NB4 (cell line): ENCODE data around the gene UTF1.
A peak's percentile ranks its signal among the peaks of the same experiment; 100 is the strongest.

Experiments
- DNase-seq: peaks from one replicate; pipeline ENCODE4 v3.0.0; 2010; ENCODE audit warnings: low read depth
- H3K4me3 ChIP-seq: one replicate; pipeline ENCODE4 v1.5.1; 2011; ENCODE audit warnings: mild to moderate bottlenecking, low read depth, low read length, moderate library complexity
- MYC ChIP-seq: IDR thresholded peaks from 2 replicates; pipeline ENCODE4 v1.6.1; 2011; ENCODE audit warnings: low read depth, low read length
- POLR2A ChIP-seq: IDR thresholded peaks from 2 replicates; pipeline ENCODE4 v1.6.1; 2011; ENCODE audit warnings: mild to moderate bottlenecking; ENCODE audit not compliant: insufficient read length; ENCODE audit errors: extremely low read depth
- TF ChIP-seq, protein P1 (sequence below): IDR thresholded peaks from 2 replicates; pipeline ENCODE4 v1.6.1; 2011; ENCODE audit warnings: low read depth, low read length
- TF ChIP-seq, protein P2 (sequence below): IDR thresholded peaks from one replicate; pipeline ENCODE4 v1.5.1; 2012; ENCODE audit warnings: low read depth, low read length

UTF1 gene

DNA sequence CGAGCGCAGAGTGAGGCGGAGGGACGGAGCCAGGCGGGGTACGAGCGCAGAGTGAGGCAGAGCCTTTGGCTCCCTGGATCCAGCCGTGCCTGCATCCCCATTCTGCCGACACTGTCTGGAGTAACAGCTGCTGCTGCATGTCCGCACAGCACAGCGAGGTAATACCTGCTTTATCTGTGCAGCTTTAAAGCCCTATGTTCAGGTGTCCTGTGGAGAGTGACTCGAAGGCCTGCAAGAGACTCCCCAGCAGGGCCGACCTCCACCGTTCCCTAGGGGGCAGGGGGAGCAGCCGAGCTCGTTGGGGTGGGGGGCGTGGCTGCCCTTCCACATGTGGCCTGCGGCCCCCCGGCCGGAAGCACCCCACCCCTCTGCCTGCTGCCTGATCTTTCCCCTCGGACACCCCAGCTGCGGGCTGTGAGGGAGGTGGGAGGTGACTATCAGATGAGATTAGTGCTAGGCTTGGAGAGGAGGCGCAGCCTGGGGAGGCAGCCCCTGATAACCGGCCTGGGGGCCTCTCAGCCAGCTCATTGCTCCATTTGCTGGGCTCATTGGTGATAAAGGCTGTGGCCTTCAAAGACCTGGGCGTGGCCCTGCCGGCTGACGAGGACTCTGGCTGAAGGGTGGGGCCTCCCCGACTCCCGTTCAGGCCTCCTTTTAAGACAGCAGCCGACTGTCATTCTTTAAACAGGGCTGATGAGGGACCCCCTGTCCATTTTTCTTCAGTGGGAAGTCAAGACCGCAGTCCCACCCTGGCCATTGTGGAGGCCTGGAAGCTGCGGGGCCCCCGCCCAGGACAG, 15.6 kb downstream of the UTF1 start:
- no peak for TF ChIP-seq POLR2A
- TF ChIP-seq, protein P1, sequence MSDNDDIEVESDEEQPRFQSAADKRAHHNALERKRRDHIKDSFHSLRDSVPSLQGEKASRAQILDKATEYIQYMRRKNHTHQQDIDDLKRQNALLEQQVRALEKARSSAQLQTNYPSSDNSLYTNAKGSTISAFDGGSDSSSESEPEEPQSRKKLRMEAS = peak; percentile 66
- peak; percentile 71 for TF ChIP-seq MYC
- DNase-seq = peak; percentile 93
- H3K4me3 ChIP-seq = no peak overlapping the region

DNA sequence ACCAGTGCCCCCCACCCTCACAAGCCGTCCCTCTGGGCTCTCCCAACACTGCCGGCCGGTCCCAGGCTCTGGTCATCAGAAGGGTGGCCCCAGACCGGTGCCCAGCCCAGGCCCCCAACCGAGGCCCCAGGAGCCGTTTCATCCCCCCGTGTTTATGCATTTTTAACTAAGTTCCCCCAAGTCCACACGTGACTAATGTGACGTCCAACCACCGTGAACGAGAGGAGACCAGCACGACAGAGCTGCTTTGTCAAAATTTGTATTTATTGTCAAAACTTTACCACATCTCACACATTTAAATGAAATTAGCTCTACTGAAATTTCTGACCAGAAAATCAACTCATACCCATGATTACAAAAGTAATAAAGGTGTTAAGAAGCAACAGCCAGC, 16.2 kb downstream of the UTF1 start:
- no peak for DNase-seq
- no peak for TF ChIP-seq POLR2A
- TF ChIP-seq, protein P1 = no peak
- no peak for TF ChIP-seq MYC
- TF ChIP-seq, protein P2, sequence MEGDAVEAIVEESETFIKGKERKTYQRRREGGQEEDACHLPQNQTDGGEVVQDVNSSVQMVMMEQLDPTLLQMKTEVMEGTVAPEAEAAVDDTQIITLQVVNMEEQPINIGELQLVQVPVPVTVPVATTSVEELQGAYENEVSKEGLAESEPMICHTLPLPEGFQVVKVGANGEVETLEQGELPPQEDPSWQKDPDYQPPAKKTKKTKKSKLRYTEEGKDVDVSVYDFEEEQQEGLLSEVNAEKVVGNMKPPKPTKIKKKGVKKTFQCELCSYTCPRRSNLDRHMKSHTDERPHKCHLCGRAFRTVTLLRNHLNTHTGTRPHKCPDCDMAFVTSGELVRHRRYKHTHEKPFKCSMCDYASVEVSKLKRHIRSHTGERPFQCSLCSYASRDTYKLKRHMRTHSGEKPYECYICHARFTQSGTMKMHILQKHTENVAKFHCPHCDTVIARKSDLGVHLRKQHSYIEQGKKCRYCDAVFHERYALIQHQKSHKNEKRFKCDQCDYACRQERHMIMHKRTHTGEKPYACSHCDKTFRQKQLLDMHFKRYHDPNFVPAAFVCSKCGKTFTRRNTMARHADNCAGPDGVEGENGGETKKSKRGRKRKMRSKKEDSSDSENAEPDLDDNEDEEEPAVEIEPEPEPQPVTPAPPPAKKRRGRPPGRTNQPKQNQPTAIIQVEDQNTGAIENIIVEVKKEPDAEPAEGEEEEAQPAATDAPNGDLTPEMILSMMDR = no peak
- no peak overlapping the region for H3K4me3 ChIP-seq

GRCh38 chr10:133247681-133248333, 17.8 kb downstream of the UTF1 start:
- no peak for TF ChIP-seq POLR2A
- TF ChIP-seq MYC = no peak
- TF ChIP-seq, protein P1 = no peak
- TF ChIP-seq, protein P2 = no peak
- H3K4me3 ChIP-seq = no peak overlapping the region
- DNase-seq = no peak

- DNase-seq = no peak
- no peak for TF ChIP-seq POLR2A
- TF ChIP-seq, protein P1 = no peak
- TF ChIP-seq, protein P2 = no peak
- no peak for TF ChIP-seq MYC
- no peak overlapping the region for H3K4me3 ChIP-seq
These were observed 18.3 kb downstream of the UTF1 start for GRCh38 chr10:133248334-133248715.

- TF ChIP-seq, protein P1 = no peak
- no peak for TF ChIP-seq MYC
- DNase-seq = no peak
- no peak overlapping the region for H3K4me3 ChIP-seq
These were observed 19.2 kb downstream of the UTF1 start for GRCh38 chr10:133249094-133249780.

GRCh38 chr10:133249975-133250754, 20.1 kb downstream of the UTF1 start:
- TF ChIP-seq POLR2A (no peak), MYC (no peak)
- TF ChIP-seq, protein P1 = no peak
- TF ChIP-seq, protein P2 = no peak
- no peak overlapping the region for H3K4me3 ChIP-seq
- DNase-seq = no peak
